Skin of body (tissue), 2 donors: ENCODE data around the gene SPATA31E1. TPM values are rescaled to one million over a fixed set of nuclear protein-coding genes. Genes with fewer than 3 reads are reported as not detected.
"Not testable (repeated sequence)": the region's sequence is repeated elsewhere in the genome, so short reads cannot be mapped to it uniquely, and the experiment has no call there.

Source experiments
- DNase-seq: peaks from one replicate; lab custom pipeline; 2025; lab: John Stamatoyannopoulos, UW
- total RNA-seq: library from RNA; depleted of rRNA; stranded (reverse); fragments of >200 nt; gene quantifications from one replicate; pipeline ENCODE4 v1.2.3, GENCODE V29; 2014

SPATA31E1 gene
- total RNA-seq = not detected

GRCh38 chr9:87882627-87883026 lies at the start of gene SPATA31E1:
Gene SPATA31E1, plus strand, starts transcription at chr9:87882877. Its CDS starts 15 bp downstream, at chr9:87882892.
- no peak for DNase-seq

- no peak for DNase-seq
Measured at GRCh38 chr9:87834357-87834756, 48.3 kb upstream of the SPATA31E1 start.

- DNase-seq = no peak
Measured at GRCh38 chr9:87836536-87836935, 46.1 kb upstream of the SPATA31E1 start.

GRCh38 chr9:87836951-87837705 lies 45.5 kb upstream of the SPATA31E1 start:
- DNase-seq = peak; percentile 27

GRCh38 chr9:87840134-87840533 lies 42.5 kb upstream of the SPATA31E1 start:
- no peak for DNase-seq

- DNase-seq = no peak
Measured at GRCh38 chr9:87842878-87843585, 39.6 kb upstream of the SPATA31E1 start.

GRCh38 chr9:87844506-87844905 lies 38.2 kb upstream of the SPATA31E1 start:
- DNase-seq = no peak

- not testable (repeated sequence) for DNase-seq
Measured at GRCh38 chr9:87847817-87848216, 34.9 kb upstream of the SPATA31E1 start.

GRCh38 chr9:87849144-87849758 lies 33.4 kb upstream of the SPATA31E1 start:
- no peak for DNase-seq

GRCh38 chr9:87850391-87850790 lies 32.3 kb upstream of the SPATA31E1 start:
- DNase-seq = no peak

- not testable (repeated sequence) for DNase-seq
Measured at GRCh38 chr9:87851186-87851585, 31.5 kb upstream of the SPATA31E1 start.

GRCh38 chr9:87853302-87853701 lies 29.4 kb upstream of the SPATA31E1 start:
- no peak for DNase-seq

- no peak for DNase-seq
Measured at GRCh38 chr9:87853876-87854579, 28.6 kb upstream of the SPATA31E1 start.

- DNase-seq = no peak
Measured at GRCh38 chr9:87854580-87854955, 28.1 kb upstream of the SPATA31E1 start.

- no peak for DNase-seq
Measured at GRCh38 chr9:87855061-87855460, 27.6 kb upstream of the SPATA31E1 start.

GRCh38 chr9:87857141-87857947 lies 25.3 kb upstream of the SPATA31E1 start:
- DNase-seq = no peak

GRCh38 chr9:87857948-87858335 lies 24.7 kb upstream of the SPATA31E1 start:
- DNase-seq = no peak

- no peak for DNase-seq
Measured at GRCh38 chr9:87859137-87859536, 23.5 kb upstream of the SPATA31E1 start.

GRCh38 chr9:87859786-87860185 lies 22.9 kb upstream of the SPATA31E1 start:
- DNase-seq = no peak

- no peak for DNase-seq
Measured at GRCh38 chr9:87861332-87861731, 21.3 kb upstream of the SPATA31E1 start.
